Sigmoid colon (tissue), 4 donors: Measurements from ENCODE around the gene SAMD14.

Source experiments
- CTCF ChIP-seq, 4 experiments: fragments of 450-650 bp in 3 of 4; fragments of 200-600 bp in 1 of 4; IDR thresholded peaks; one replicate each; pipeline ENCODE4 v1.5.1; 2016 to 2019; ENCODE audit warnings: antibody characterized with exemption in 4 of 4, mild to moderate bottlenecking in 3 of 4, moderate library complexity in 2 of 4
- EP300 ChIP-seq, 4 donors: sonication (generic); formaldehyde crosslinking; IDR thresholded peaks; one replicate each; pipeline ENCODE4 v1.6.1; 2017; ENCODE audit warnings: antibody characterized with exemption in 4 of 4
- POLR2A ChIP-seq, 2 donors: fragments of 450-650 bp; IDR thresholded peaks; one replicate each; pipeline ENCODE4 v1.6.1; 2016; ENCODE audit warnings: antibody characterized with exemption in 2 of 2, mild to moderate bottlenecking in 2 of 2, moderate library complexity in 2 of 2

DNA sequence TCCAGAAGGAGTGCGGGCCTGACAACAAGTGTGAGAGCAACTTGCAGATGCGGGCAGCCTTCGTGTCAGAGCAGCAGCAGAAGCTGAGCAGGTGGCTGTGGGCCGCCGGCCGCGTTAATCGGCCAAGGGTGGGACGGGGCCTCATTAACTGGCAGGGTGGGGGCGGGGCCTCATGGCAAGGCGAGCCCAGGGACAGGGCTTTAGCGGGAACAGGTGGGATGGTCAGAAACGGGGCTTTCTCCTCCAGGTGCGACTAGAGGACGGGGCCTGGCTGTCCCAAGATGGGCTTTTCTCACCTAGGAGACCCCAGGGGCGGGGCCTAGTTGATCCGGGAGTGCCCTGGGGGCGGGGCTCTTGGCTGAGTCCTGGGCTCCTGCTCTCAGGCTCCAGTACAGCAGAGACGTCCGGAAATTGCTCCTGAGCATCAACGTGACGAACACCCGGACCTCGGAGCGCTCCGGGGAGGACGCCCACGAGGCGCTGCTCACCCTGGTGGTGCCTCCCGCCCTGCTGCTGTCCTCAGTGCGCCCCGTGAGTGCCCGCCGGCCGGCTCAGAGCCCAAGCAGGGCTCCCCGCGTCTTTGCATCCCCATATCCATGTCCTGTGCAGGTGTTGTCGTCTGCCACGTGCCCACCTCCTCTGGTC is 53.2 kb downstream of the SAMD14 start:
- TF ChIP-seq CTCF (IDR thresholded peaks at IDR 0.05) (no peak), POLR2A (IDR thresholded peaks at IDR 0.05) (no peak), EP300 (IDR thresholded peaks at IDR 0.05) (no peak)
